Body of pancreas (tissue), 4 donors: ENCODE measurements around the gene MED13L.

Experiments
- POLR2A ChIP-seq, 3 donors: fragments of 450-650 bp; IDR thresholded peaks; one replicate each; pipeline ENCODE4 v1.6.1; 2016; ENCODE audit warnings: antibody characterized with exemption in 3 of 3, mild to moderate bottlenecking in 2 of 3
- TF ChIP-seq, protein P1 (sequence below), 7 experiments: fragments of 450-650 bp in 4 of 7; fragments of 200-600 bp in 3 of 7; sonication (generic) in 3 of 7; IDR thresholded peaks; one replicate each; pipeline ENCODE4 v1.5.1; 2016 to 2019; ENCODE audit warnings: antibody characterized with exemption in 7 of 7

DNA sequence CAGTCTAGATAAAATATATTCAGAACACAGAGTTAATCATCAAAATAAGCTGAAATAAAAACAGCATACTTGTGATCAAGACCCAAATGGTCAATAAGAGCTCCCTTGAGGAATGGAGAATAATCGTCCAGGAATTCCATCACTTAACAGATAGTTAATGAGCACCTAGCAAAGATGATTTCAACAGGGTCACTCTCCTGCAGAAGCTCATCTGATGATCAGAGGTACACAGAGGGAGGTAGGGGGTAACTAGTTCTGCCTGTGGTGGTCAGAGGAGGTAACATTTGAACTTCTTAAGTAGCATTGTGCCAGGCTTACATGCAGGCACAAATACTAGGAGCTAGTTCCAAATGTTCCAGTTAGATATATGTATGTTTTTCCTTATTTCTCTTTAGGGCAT lies 9.5 kb downstream of the MED13L start:
- TF ChIP-seq, protein P1, sequence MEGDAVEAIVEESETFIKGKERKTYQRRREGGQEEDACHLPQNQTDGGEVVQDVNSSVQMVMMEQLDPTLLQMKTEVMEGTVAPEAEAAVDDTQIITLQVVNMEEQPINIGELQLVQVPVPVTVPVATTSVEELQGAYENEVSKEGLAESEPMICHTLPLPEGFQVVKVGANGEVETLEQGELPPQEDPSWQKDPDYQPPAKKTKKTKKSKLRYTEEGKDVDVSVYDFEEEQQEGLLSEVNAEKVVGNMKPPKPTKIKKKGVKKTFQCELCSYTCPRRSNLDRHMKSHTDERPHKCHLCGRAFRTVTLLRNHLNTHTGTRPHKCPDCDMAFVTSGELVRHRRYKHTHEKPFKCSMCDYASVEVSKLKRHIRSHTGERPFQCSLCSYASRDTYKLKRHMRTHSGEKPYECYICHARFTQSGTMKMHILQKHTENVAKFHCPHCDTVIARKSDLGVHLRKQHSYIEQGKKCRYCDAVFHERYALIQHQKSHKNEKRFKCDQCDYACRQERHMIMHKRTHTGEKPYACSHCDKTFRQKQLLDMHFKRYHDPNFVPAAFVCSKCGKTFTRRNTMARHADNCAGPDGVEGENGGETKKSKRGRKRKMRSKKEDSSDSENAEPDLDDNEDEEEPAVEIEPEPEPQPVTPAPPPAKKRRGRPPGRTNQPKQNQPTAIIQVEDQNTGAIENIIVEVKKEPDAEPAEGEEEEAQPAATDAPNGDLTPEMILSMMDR (IDR thresholded peaks at IDR 0.05), result no peak
- TF ChIP-seq POLR2A (IDR thresholded peaks at IDR 0.05), result no peak
